COLO829 (cell line): Measurements from ENCODE around the gene MYO3A.

ENCODE experiments used
- DNase-seq: peaks from one replicate; pipeline ENCODE4 v3.0.0; 2012; ENCODE audit warnings: low spot score

Gene MYO3A, protein sequence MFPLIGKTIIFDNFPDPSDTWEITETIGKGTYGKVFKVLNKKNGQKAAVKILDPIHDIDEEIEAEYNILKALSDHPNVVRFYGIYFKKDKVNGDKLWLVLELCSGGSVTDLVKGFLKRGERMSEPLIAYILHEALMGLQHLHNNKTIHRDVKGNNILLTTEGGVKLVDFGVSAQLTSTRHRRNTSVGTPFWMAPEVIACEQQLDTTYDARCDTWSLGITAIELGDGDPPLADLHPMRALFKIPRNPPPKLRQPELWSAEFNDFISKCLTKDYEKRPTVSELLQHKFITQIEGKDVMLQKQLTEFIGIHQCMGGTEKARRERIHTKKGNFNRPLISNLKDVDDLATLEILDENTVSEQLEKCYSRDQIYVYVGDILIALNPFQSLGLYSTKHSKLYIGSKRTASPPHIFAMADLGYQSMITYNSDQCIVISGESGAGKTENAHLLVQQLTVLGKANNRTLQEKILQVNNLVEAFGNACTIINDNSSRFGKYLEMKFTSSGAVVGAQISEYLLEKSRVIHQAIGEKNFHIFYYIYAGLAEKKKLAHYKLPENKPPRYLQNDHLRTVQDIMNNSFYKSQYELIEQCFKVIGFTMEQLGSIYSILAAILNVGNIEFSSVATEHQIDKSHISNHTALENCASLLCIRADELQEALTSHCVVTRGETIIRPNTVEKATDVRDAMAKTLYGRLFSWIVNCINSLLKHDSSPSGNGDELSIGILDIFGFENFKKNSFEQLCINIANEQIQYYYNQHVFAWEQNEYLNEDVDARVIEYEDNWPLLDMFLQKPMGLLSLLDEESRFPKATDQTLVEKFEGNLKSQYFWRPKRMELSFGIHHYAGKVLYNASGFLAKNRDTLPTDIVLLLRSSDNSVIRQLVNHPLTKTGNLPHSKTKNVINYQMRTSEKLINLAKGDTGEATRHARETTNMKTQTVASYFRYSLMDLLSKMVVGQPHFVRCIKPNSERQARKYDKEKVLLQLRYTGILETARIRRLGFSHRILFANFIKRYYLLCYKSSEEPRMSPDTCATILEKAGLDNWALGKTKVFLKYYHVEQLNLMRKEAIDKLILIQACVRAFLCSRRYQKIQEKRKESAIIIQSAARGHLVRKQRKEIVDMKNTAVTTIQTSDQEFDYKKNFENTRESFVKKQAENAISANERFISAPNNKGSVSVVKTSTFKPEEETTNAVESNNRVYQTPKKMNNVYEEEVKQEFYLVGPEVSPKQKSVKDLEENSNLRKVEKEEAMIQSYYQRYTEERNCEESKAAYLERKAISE (N-terminal part only)

DNA sequence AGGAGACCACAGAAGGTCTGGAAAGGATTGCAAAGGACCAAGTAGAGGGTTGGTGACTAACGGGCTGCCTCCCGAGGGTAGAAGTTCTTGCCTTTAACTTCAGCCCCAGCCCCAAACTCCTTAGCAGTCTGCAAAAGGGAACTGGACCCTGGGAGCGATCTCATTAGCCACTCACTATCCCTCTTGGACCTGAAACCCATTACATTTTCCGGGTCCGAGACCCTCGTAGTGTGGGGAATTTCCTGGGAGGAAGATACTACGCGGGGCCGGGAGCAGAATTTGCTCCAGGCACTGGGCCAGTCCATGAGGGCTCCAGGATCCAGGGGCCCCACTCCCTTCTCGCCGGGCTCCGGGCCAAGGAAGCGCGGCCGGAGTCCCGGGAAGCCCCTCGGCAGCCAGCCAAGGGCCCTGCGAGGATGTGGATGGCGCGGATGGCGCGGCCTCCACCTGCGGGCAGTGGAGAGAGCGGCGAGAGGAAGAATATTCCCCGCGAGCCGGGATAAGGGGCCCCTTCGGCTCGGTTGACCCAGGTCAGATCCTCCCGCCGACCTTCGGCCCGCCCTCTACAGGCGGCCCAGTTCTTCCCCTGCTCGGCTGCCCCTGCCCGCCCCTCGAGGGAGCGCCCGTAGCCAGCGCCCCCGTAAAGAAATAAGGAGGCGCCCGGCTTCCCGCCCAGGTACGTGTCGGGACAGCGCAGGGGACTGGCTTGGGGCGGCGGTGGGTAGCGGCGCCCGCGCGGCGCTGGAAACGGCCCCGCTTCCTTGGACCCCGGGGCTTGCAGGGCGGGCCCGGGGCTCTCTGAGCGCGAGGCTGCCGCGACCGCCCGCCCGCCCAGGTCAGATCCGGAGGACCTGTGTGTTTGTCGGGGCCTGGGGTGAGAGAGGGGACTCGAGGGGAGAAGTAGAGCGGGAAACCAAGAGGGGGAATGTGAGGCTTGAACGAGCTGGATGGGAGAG lies at the start of gene MYO3A:
MYO3A (plus strand) TSS at position 577 of the 956 bp plus-strand sequence. CDS start 17,882 bp downstream, outside the sequence.
- no peak for DNase-seq

DNA sequence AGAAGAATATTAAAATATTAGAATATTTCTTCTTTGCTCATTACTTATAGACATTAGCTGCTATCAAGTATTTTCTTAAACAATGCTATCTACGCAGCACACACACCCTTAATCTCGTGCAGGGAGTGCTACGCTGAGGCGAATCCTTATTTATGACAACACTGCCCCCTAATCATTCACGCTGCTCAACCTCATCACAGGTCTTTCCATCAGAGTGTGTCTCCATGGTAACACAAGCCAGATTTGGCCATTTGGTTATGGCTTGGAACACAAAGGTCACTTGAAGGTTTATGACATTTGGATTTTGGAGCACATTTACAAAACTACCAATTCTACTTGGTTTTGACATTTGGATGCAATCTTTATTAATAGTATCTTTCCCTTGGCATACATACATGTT lies 45.4 kb upstream of the MYO3A start:
- no peak for DNase-seq

DNA sequence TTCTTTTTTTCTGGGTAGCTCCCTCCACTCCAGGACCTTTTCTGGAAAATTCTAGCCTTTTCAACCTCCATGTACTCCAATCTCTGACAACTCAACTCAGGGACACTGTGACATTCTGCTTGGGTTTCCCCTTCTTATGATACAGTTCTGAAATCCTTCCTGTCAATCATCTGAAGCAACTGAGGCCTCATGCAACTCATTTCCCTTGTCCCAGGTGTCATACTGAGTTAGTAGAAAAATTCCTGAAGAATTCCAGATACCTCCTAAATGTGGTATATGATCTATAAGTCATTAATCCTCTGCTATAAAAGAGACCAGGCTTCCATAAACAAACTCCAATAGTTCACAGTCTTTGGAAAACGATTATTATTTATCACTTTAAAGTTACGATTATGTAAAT lies 43.0 kb upstream of the MYO3A start:
- no peak for DNase-seq

DNA sequence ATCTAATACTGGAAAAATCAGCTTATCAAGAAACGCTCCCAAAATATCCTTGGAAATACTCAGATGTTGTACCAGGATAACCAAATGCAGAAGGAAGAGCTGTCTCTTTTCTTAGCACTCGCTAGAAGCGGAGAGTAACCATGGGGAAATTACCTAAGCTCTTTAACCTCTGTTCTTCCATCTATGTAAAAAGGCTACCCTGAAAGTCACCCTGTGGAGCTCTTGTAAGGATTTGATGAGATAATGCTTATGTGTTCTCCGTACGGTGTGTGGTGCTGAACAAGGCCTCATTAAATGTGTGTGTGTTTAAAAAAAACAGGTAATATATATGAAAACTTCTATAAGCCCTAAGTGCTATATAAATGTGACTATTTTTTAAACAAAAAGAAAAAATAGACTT lies 38.2 kb upstream of the MYO3A start:
- no peak for DNase-seq

DNA sequence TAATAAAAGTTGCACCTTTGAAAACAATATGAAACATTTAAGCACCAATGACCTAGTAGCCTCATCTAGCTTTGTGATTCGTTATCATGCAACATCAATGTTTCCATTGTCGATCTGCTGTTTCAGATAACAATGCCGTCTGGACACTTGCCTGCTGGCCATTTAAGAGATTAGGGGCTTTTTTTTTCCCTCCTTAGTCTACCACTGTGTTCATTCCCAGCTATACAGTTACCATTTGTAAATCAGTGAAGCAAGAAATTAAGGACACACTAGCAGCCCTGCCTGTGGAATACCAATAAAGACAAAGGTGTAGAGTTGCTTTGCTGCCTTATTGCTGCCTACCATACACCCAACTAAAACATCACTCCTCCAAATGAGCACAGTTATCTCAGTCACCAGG lies 37.6 kb upstream of the MYO3A start:
- DNase-seq, result no peak

DNA sequence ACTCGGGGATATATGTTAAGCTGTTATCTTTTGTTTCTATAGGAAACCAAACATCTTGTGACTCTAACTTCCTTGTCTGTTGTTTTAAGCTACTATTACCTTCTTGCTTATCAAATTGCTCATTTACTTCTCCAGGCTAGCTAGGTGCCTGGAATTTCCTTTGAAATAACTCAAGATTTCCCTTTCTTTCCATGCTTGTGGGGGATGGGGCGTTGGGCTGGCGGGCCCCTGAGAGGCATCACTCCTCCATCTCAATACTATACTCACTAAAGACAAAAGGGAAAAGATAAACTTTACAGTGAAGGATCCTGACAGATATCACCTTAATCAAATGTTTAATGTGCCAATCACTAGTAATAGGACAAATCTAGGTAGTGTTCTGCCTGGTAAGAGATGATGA lies 34.7 kb upstream of the MYO3A start:
- no peak for DNase-seq

DNA sequence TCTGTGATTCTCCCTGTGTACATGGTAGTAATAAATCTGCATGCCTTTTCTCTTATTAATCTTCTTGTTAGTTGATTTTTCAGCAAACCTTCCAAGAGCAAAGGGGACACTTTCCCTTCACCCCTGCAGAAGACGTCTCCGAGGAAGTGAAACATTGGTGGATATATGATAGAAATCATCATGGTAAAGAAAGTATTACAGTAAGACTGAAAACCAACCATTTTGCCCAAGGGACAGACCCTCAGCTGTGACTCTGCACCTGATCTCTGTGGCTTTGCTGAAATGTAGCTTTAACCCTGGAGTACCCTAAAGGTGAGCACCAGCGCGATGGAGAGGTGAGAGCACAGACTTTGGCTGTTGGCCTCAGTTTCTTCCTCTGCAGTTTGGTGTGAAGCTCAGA lies 32.8 kb upstream of the MYO3A start:
- no peak for DNase-seq

DNA sequence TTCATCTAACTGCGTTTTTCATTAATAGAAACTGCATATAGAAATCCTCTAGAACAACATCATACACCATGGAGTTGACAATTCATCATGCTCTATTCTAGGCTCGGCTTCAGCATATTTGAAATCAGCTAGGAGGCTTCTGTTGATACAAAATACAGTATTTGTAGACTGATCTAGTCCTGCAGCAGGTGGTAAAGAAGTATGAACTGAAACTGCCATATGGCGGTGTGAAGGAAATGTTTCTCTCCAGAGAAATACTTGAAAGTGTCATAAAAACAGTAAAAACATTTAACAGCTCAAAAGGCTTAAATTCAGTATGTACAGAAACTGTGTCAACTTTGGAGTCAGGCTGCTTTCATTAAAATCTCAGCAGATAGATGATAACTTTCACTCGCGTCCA lies 32.0 kb upstream of the MYO3A start:
- DNase-seq, result no peak

DNA sequence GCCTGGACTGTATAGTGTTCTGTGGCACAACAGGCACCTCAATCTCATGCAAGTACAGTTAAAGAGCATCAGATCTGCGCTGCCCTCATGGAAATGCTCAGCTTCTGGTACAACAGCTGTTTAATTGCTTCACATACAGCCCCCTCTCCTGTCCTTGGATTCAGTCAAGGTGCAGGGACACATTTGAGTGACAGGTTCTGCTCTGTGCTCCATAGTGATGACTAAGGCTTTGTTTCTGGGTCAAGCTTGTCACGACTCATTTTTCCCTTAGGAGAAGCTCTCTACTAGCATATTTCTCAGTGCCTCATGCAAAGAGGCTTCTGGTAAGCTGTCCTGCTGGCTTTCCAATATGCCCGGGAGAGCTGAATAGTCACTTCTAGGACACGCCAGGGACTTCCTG lies 26.8 kb upstream of the MYO3A start:
- no peak for DNase-seq

DNA sequence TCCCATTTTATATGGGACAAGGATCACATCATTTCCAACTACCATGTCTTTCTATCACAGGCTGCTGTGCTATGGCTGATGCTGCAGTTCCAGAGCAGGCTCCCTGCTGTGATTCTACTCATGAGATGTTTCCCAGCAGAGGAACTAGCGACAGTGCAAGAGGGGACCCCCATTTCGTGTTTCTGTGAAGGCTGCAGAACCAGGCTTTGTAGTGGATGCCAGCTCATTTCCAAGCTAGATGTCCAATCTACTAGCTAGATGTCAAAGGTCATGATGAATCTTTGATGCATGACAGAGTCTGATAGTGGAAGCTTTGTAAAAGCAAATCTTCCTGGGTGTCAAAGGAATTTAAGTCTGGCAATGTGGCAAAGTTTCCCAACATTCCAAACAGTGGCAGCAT lies 21.2 kb upstream of the MYO3A start:
- no peak for DNase-seq

DNA sequence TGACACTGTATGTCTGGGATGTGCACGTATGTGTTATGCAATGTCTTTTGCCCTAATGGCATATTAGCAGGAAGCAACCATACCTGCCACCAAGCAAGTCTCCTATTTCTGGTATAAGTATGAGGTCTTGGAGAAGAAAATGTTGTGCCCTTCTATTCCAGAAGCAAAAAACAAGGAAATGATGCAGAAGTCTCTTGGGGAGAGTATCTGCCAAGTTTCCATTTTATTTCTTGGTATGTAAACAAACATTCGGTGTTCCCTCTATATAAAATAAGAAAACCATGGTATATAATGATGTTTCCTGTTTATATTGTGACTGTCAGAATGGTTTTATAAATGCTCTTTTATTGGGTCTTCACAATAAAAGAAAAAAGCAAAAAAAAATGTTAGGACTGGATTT lies 19.3 kb upstream of the MYO3A start:
- DNase-seq, result no peak

DNA sequence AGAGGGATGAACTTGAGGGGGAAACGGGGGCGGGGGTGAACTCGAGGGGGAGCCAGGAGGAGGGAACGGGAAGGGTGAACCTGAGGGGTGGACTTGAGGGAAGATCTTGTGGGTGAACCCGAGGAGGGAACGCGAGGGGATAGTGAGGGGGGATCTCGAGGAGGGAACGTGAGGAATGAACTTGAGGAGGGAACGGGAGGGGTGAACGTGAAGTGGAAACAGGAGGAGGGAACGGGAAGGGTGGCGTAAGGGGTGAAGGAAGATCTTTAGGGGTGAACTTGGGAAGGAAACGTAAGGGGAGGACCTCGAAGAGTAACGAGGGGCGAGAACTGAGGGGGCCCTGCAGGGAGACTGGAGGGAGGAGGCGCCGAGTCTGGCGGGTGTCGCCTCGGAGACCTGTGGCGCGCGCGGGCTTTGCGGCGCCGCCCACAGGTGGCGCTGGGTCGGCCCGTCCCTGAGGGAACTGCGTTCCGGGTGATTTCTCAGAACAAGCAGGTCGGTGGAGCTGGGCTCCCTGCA lies 651 bp downstream of the MYO3A start:
- no peak for DNase-seq

DNA sequence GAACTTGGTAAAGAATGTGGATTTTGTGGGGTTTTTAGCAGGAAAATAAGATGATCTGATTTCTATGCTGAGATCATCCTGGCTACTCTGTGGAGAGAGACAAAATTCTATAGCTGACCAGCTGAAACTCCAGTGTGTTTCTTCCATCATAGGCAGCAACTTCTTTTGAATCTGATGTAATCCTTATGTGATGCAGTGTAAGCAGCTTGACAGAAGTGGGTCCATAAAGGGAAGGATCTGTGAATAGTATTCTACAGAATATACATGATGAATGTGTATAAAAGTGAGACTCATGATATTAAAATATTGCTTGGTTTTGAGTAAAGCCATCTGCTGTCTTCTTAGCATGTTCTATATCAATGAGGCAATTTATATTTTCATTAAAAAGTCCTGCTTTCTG lies 4.4 kb downstream of the MYO3A start:
- no peak for DNase-seq

DNA sequence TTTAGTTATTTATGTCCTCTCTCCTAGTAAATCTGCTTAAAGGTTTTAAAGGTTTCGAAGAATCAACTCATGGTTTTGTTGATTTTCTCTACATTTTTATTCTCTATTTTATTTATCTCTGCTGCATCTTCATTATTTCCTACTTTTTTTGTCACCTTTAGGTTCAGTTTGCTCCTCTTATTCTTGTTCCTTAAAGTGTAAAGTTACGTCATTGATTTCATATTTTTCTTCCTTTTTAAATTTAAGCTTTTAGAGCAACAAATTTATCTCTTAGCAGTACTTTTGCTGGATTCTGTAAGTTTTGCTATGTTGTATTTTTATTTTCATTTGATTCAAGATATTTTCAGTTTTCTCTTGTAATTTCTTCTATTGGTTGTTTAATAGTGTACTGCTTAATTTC lies 10.7 kb downstream of the MYO3A start:
- DNase-seq, result no peak

DNA sequence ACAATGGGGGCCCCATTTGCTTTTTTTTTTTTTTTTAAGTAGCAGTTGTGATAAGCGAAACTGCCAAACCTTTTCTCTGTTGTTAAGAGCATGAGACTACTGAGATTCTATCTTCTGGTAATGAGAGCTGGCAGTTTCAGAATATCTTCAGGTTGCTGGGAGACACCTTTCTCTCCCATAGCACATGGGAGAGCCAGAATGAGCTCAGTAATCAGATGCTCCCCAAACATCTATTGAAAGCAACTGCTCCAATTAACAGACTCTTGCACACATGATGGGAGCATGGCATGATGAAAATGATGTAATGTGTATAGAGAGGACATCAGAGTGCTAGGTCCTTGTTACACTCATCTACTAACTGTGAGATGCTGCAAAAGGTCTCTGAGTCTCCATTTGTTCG lies 18.8 kb downstream of the MYO3A start:
- DNase-seq, result no peak

DNA sequence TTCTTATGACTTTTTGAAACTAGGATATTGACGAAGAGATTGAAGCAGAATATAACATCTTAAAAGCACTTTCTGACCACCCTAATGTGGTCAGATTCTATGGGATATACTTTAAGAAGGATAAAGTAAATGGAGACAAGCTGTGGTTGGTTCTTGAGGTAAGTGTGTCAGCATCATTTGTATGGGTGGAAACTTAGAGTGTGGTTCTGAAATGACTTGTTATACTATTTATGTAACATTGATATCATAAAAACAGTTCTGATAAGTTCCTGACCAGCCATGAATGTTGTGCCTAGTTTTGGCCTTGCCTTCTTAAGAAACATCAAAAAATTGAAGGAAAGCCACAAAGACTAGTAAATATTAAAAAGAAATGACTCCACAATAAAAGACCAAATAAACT lies 20.8 kb downstream of the MYO3A start:
- no peak for DNase-seq

DNA sequence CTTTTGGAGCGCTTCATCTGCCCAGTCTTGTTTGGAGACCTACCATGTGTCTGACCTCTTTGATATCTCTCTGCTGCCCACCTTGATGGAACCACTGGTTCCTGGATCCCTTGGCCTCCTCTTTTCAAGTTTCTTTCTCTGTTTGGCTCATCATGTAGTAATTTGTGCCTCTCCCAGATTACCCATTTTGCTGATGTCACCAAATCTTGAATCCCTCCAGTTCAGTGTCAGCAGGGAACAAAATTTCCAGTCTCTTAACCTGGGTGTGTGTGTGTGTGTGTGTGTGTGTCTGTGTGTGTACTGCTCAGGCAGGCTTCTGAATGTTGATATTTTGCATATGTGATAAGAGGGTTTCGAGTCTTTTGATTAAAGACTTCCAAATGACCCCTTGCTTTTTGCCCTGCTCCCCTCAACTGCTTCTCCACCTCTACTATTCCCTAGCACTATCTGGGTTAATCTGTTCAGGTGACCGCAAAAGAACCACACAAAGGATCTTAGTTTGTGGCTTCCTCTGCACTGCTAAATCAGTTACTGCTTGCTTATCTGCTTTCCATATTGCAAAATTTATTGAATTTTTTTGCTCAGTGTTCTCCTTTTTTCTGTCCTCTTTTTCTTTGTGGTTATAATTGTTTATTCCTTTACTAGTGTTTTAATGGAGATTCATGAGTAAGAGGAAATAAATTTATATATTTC lies 25.7 kb downstream of the MYO3A start:
- no peak for DNase-seq

DNA sequence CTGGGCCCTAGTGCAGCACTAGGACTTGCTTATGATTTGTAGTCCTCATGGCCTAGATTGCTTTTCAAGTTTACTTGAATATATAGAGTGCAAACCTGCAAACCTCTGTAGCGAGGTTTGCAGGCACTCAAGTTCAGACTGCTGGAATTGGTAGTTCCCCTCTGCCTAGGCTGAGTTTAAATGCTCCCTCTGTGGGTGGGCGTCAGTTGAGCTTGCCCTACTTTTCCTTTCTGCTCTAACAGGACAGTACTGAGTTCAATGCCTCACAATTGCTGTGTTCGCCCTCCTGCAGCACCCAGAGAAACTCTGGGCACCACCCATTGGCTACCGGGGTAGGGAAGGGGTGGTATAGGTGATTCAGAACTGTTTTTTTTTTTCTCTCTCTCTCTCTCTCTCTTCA lies 31.6 kb downstream of the MYO3A start:
- no peak for DNase-seq

DNA sequence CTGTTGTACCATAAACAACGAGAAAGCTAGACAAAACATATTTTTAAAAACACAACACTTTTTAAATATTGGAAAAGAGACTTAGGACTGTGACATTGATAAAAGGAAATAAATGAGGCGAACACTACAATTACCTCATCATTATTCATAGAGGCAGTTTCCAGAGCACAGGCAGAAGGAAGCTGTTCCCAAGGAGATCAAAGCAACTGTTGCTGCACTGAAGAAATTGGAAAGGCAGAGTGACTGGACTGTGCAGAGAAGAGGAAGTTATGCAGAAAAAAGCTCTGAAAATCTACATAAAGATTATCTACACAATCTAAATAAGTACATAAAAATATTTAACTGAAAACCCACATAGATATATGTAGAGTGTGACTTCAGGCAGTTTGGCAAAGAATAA lies 32.8 kb downstream of the MYO3A start:
- DNase-seq, result no peak

DNA sequence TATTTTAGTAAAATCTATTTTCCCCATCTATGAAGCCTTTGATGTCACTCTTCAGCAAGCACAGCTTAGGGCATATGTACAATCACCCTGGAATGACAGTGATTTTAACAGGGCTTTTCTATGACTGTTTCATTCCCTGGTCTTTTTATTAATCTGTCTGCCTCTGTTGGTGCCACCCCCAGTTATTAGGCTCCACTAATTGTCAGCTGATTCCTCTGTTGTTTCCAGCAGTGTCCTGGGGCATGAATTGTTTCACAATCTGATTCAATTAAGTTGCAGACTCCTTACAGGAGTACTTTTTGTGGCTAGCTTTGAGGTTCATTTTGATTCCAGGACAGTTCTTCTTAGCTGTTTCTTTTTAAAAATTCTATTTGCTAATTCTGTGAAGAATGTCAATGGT lies 38.6 kb downstream of the MYO3A start:
- no peak for DNase-seq
